CD4-positive, alpha-beta memory T cell (primary cell): ENCODE results near the gene PAFAH1B1. TPM values are rescaled to one million over a fixed set of nuclear protein-coding genes. Genes with fewer than 3 reads are reported as not detected.
A peak's percentile ranks its signal among the peaks of the same experiment; 100 is the strongest.
"Not testable (repeated sequence)": the region's sequence is repeated elsewhere in the genome, so short reads cannot be mapped to it uniquely, and the experiment has no call there.

Source experiments
- CTCF ChIA-PET: fragments of 350-600 bp; sonication (Branson Sonifier 250); formaldehyde crosslinking; loops from one replicate; lab custom pipeline; 2021; ENCODE audit warnings: inconsistent platforms; ENCODE audit not compliant: partially characterized antibody; lab: Charles Lee
- POLR2A ChIA-PET: fragments of 350-600 bp; sonication (Branson Sonifier 250); formaldehyde crosslinking; loops from one replicate; lab custom pipeline; 2021; ENCODE audit not compliant: partially characterized antibody; lab: Charles Lee
- DNase-seq, 5 donors: peaks; one replicate each; pipeline versions ENCODE4 v3.0.0 to v3.0.0-alpha.2; 2020 to 2022; ENCODE audit warnings: mixed read lengths in 1 of 5
- H3K27ac ChIP-seq: one replicate; pipeline ENCODE4 v1.7.0; 2013; ENCODE audit warnings: low read depth, low read length
- H3K27me3 ChIP-seq: 2 replicates; pipeline ENCODE4 v1.7.0; 2013; ENCODE audit warnings: mild to moderate bottlenecking, low read length, moderate library complexity; ENCODE audit not compliant: insufficient read depth
- H3K36me3 ChIP-seq: 2 replicates; pipeline ENCODE4 v1.7.0; 2013; ENCODE audit warnings: mild to moderate bottlenecking, low read length, moderate library complexity; ENCODE audit not compliant: insufficient read depth
- H3K4me1 ChIP-seq: 2 replicates; pipeline ENCODE4 v1.7.0; 2013; ENCODE audit warnings: mild to moderate bottlenecking, low read length, moderate library complexity; ENCODE audit not compliant: insufficient read depth
- H3K4me3 ChIP-seq, 2 donors: one replicate each; pipeline ENCODE4 v1.7.0; 2013; ENCODE audit warnings: low read length in 2 of 2, mild to moderate bottlenecking in 1 of 2
- H3K9me3 ChIP-seq, 2 donors: one replicate each; pipeline ENCODE4 v1.7.0; 2013; ENCODE audit warnings: low read length in 2 of 2, control low read depth in 1 of 2; ENCODE audit not compliant: control insufficient read depth in 1 of 2
- H3K27ac Mint-ChIP-seq, 7 donors: one replicate each; pipeline ENCODE4 v1.8.0; 2020 to 2021; ENCODE audit warnings: mixed read lengths in 7 of 7, mild to moderate bottlenecking in 6 of 7, inconsistent platforms in 3 of 7, moderate library complexity in 3 of 7
- H3K27me3 Mint-ChIP-seq, 2 donors: one replicate each; pipeline ENCODE4 v1.8.0; 2020 to 2021; ENCODE audit warnings: mixed read lengths in 2 of 2
- H3K36me3 Mint-ChIP-seq, 2 donors: one replicate each; pipeline ENCODE4 v1.8.0; 2020 to 2021; ENCODE audit warnings: mixed read lengths in 2 of 2, inconsistent platforms in 1 of 2, mild to moderate bottlenecking in 1 of 2
- H3K4me1 Mint-ChIP-seq, 4 donors: one replicate each; pipeline ENCODE4 v1.8.0; 2020 to 2021; ENCODE audit warnings: mixed read lengths in 4 of 4, mild to moderate bottlenecking in 1 of 4
- H3K4me3 Mint-ChIP-seq, 8 donors: one replicate each; pipeline ENCODE4 v1.8.0; 2020 to 2021; ENCODE audit warnings: mixed read lengths in 8 of 8, mild to moderate bottlenecking in 7 of 8, moderate library complexity in 6 of 8, inconsistent platforms in 3 of 8
- H3K9me3 Mint-ChIP-seq, 8 donors: one replicate each; pipeline ENCODE4 v1.8.0; 2020 to 2021; ENCODE audit warnings: mixed read lengths in 8 of 8, mild to moderate bottlenecking in 5 of 8, inconsistent platforms in 3 of 8, moderate library complexity in 1 of 8
- intact Hi-C: fragments of 100-400 bp; cut with micrococcal nuclease; formaldehyde crosslinking; loops from one replicate; pipeline ENCODE4 v1.15.1; 2023
- polyA plus RNA-seq, 2 donors: library from polyadenylated mRNA; unstranded; fragments of 300-500 nt; fragmentation: Illumina TruSeq; gene quantifications; one replicate each; pipeline ENCODE4 v1.2.3, GENCODE V29; 2021
- total RNA-seq, 2 experiments: library from RNA; stranded (reverse); gene quantifications; one replicate each; pipeline ENCODE4 v1.2.3, GENCODE V29; 2021

Gene PAFAH1B1
- total and polyA plus RNA-seq, 4 experiments from 2014 or later: 18.1 to 153 (median 87.8) TPM

DNA sequence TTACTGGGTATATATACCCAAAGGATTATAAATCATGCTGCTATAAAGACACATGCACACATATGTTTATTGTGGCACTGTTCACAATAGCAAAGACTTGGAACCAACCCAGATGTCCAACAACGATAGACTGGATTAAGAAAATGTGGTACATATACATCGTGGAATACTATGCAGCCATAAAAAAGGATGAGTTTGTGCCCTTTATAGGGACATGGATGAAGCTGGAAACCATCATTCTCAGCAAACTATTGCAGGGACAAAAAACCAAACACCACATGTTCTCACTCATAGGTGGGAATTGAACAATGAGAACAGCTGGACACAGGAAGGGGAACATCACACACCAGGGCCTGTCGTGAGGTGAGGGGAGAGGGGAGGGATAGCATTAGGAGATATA lies 59.5 kb downstream of the PAFAH1B1 start:
- H3K9me3 ChIP-seq, H3K27me3 Mint-ChIP-seq, H3K27ac ChIP-seq, DNase-seq, H3K27me3 ChIP-seq, H3K4me3 ChIP-seq, H3K36me3 ChIP-seq, H3K4me3 Mint-ChIP-seq, POLR2A ChIA-PET, intact Hi-C loops: not testable (repeated sequence)
- H3K9me3 Mint-ChIP-seq: peaks cover 0 to 11% (median 0%) of the 10 kb centered on the region in 8 donors
- H3K27ac Mint-ChIP-seq: peak overlapping the region in 3 of 7 donors; percentile 57 to 77 (median 60)
- peaks cover 24 to 33% of the 10 kb centered on the region in 2 donors for H3K36me3 Mint-ChIP-seq
- peaks cover 22 to 47% (median 33%) of the 10 kb centered on the region in 4 donors for H3K4me1 Mint-ChIP-seq
- H3K4me1 ChIP-seq: peaks cover 14% of the 10 kb centered on the region
- CTCF ChIA-PET: interaction anchor here (1.2 kb wide), 1 partner anchor 21 kb away, joined by 3 read pairs; no protein-coding TSS in a partner anchor

DNA sequence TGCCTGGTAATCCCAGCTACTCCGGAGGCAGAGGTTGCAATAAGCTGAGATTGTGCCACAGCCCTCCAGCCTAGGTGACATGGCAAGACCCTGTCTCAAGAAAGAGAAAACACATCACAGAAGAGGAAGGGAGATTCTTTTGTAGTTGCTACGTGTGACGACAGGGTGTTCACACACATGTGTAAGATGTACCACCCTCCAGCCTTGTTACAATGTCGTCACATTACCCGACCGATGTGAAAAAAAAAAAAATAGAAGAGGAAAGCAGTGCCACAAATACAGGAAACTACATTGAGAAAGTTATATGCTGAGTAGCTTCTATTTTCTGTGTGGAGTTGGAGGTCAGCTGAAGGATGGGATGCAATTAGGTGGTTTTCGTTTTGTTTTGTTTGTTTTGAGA lies 62.1 kb downstream of the PAFAH1B1 start:
- peaks cover 21% of the 10 kb centered on the region for H3K4me1 ChIP-seq
- ChIA-PET CTCF (interaction anchor here (1.4 kb wide), 1 partner anchor 63 kb away, joined by 5 read pairs; no protein-coding TSS in a partner anchor), POLR2A (no interaction called here)
- DNase-seq: no peak
- H3K9me3 ChIP-seq: no peaks in the 10 kb centered on the region
- H3K4me3 Mint-ChIP-seq: no peak overlapping the region
- intact Hi-C loops: no loop called here
- no peaks in the 10 kb centered on the region for H3K27me3 ChIP-seq
- peaks cover 30 to 61% (median 46%) of the 10 kb centered on the region in 4 donors for H3K4me1 Mint-ChIP-seq
- H3K4me3 ChIP-seq: no peak overlapping the region
- H3K27me3 Mint-ChIP-seq: no peaks in the 10 kb centered on the region
- peaks cover 5% of the 10 kb centered on the region for H3K36me3 ChIP-seq
- H3K27ac Mint-ChIP-seq: peak overlapping the region in 5 of 7 donors; percentile 14 to 76 (median 35)
- peaks cover 26 to 42% of the 10 kb centered on the region in 2 donors for H3K36me3 Mint-ChIP-seq
- H3K9me3 Mint-ChIP-seq: peaks cover 0 to 11% (median 0%) of the 10 kb centered on the region in 8 donors
- no peak overlapping the region for H3K27ac ChIP-seq

DNA sequence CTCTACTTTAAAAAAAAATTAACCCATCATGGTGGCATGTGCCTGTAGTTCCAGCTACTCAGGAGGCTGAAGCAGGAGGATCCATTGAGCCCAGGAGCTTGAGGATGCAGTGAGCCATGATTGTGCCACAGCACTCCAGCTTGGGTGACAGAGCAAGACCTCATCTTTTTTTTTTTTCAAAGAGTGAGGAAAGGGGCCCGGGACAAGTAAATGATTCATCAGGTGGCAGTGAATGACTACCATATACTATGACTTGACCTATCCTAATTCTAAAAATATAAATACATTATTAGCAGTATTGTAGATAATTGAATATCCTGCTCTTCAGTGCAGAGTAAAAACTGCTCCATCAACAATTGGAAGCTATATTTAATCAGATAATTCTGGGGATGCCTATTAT lies 62.8 kb downstream of the PAFAH1B1 start:
- peaks cover 35 to 65% (median 50%) of the 10 kb centered on the region in 4 donors for H3K4me1 Mint-ChIP-seq
- Histone ChIP-seq H3K27ac (no peak overlapping the region), H3K36me3 (peaks cover 5% of the 10 kb centered on the region), H3K4me3 (no peak overlapping the region), H3K4me1 (peaks cover 29% of the 10 kb centered on the region), H3K9me3 (no peaks in the 10 kb centered on the region), H3K27me3 (no peaks in the 10 kb centered on the region)
- intact Hi-C loops: no loop called here
- peak overlapping the region in 1 of 8 donors; percentile 17 for H3K4me3 Mint-ChIP-seq
- POLR2A ChIA-PET: no interaction called here
- peak overlapping the region in 4 of 7 donors; percentile 7 to 69 (median 24) for H3K27ac Mint-ChIP-seq
- CTCF ChIA-PET: interaction anchor here (1.4 kb wide), 1 partner anchor 64 kb away, joined by 5 read pairs; no protein-coding TSS in a partner anchor
- H3K9me3 Mint-ChIP-seq: peaks cover 0 to 11% (median 0%) of the 10 kb centered on the region in 8 donors
- DNase-seq: no peak
- H3K27me3 Mint-ChIP-seq: no peaks in the 10 kb centered on the region
- H3K36me3 Mint-ChIP-seq: peaks cover 24 to 37% of the 10 kb centered on the region in 2 donors

DNA sequence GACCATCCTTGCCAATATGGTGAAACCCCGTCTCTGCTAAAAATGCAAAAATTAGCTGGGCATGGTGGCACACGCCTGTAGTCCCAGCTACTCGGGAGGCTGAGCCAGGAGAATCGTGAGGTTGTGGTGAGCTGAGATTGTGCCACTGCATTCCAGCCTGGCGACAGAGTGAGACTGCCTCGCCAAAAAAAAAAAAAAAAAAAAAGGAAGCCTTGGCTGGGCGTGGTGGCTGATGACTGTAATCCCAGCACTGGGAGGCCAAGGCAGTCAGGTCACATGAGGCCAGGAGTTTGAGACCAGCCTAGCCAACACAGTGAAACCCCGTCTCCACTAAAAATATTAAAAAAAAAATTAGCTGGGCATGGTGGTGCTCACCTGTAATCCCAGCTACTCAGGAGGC lies 65.9 kb downstream of the PAFAH1B1 start:
- H3K27me3 ChIP-seq, H3K9me3 ChIP-seq, POLR2A ChIA-PET, DNase-seq, H3K9me3 Mint-ChIP-seq, H3K27ac ChIP-seq, intact Hi-C loops, H3K27me3 Mint-ChIP-seq, H3K27ac Mint-ChIP-seq, H3K4me3 Mint-ChIP-seq, H3K36me3 ChIP-seq, H3K4me3 ChIP-seq: not testable (repeated sequence)
- CTCF ChIA-PET: interaction anchor here (1.3 kb wide), 1 partner anchor 15 kb away, joined by 6 read pairs; no protein-coding TSS in a partner anchor
- H3K36me3 Mint-ChIP-seq: peaks cover 10 to 27% of the 10 kb centered on the region in 2 donors
- H3K4me1 Mint-ChIP-seq: peaks cover 35 to 84% (median 49%) of the 10 kb centered on the region in 4 donors
- peaks cover 32% of the 10 kb centered on the region for H3K4me1 ChIP-seq

DNA sequence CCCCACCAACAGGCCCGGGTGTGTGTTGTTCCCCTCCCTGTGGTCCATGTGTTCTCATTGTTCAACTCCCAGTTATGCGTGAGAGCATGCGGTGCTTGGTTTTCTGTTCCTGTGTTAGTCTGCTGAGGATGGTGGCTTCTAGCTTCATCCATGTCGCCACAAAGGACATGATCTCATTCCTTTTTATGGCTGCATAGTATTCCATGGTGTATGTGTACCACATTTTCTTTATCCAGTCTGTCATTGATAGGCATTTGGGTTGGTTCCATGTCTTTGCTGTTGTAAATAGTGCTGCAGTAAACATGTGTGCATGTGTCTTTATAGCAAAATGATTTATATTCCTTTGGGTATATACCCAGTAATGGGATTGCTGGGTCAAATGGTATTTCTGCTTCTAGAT lies 67.0 kb downstream of the PAFAH1B1 start:
- H3K27me3 Mint-ChIP-seq, H3K4me3 ChIP-seq, H3K9me3 ChIP-seq, H3K27me3 ChIP-seq, H3K9me3 Mint-ChIP-seq, H3K36me3 ChIP-seq, H3K27ac ChIP-seq, intact Hi-C loops, DNase-seq: not testable (repeated sequence)
- Mint-ChIP-seq H3K27ac (peak overlapping the region in 5 of 7 donors; percentile 35 to 84 (median 52)), H3K4me3 (peak overlapping the region in 2 of 8 donors; percentile 13 to 51), H3K36me3 (peaks cover 10 to 27% of the 10 kb centered on the region in 2 donors), H3K4me1 (peaks cover 35 to 80% (median 47%) of the 10 kb centered on the region in 4 donors)
- H3K4me1 ChIP-seq: peaks cover 32% of the 10 kb centered on the region
- CTCF ChIA-PET: interaction anchor here (1.3 kb wide), 1 partner anchor 13 kb away, joined by 6 read pairs; no protein-coding TSS in a partner anchor
- POLR2A ChIA-PET: interaction anchor here (0.6 kb wide), 1 partner anchor 63 kb away, joined by 3 read pairs; no protein-coding TSS in a partner anchor

DNA sequence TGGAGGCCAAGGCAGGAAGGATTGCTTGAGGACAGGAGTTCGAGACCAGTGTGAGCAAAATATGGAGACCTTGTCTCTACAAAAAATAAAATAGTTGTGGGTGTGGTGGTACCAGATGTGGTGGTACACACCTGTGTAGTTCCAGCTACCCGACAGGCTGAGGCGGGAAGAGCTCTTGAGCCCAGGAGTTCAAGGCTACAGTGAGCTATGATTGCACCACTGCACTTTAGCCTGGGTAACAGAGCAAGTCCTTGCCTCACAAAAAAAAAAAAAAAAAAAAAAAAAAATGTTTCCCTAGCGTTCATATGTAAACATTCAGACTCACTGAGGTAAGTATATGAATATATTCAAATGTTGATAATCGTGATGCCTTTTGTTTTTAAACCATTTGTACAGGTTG lies 78.6 kb downstream of the PAFAH1B1 start:
- Mint-ChIP-seq H3K27ac (peak overlapping the region in 1 of 7 donors; percentile 48), H3K4me1 (peaks cover 3 to 6% (median 4%) of the 10 kb centered on the region in 4 donors), H3K36me3 (peaks cover 44 to 64% of the 10 kb centered on the region in 2 donors), H3K27me3 (no peaks in the 10 kb centered on the region), H3K9me3 (no peaks in the 10 kb centered on the region), H3K4me3 (no peak overlapping the region)
- no peak for DNase-seq
- Histone ChIP-seq H3K27me3 (no peaks in the 10 kb centered on the region), H3K4me1 (peaks cover 3% of the 10 kb centered on the region), H3K4me3 (no peak overlapping the region), H3K9me3 (no peaks in the 10 kb centered on the region), H3K36me3 (peaks cover 47% of the 10 kb centered on the region), H3K27ac (no peak overlapping the region)
- ChIA-PET CTCF (interaction anchor here (0.6 to 1.1 kb wide), 2 partner anchors 55 to 79 kb away, joined by 3 read pairs; no protein-coding TSS in a partner anchor), POLR2A (interaction anchor here (1.5 kb wide), 1 partner anchor 78 kb away, joined by 3 read pairs; the partner anchor contains the start of gene PAFAH1B1)
- intact Hi-C loops: no loop called here

DNA sequence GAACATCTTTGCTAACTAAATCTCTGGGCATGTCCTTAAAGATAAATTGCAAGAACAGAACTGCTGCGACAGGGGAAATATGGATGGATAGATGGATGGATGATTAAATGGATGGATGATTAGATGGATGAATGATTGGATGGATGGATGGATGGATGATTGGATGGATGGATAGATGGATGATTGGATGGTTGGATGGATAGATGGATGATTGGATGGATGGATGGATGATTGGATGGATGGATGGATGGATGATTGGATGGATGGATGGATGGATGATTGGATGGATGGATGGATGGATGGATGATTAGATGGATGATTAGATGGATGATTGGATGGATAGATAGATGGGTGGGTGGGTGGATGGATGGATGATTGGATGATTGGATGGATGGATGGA lies 85.8 kb downstream of the PAFAH1B1 start:
- POLR2A ChIA-PET, H3K4me1 Mint-ChIP-seq, intact Hi-C loops, H3K27me3 Mint-ChIP-seq, H3K27ac ChIP-seq, DNase-seq, H3K27me3 ChIP-seq, H3K4me1 ChIP-seq, H3K9me3 ChIP-seq, CTCF ChIA-PET, H3K4me3 ChIP-seq, H3K9me3 Mint-ChIP-seq, H3K4me3 Mint-ChIP-seq: not testable (repeated sequence)
- Mint-ChIP-seq H3K27ac (peak overlapping the region in 4 of 7 donors; percentile 3 to 47 (median 30)), H3K36me3 (peaks cover 48 to 67% of the 10 kb centered on the region in 2 donors)
- H3K36me3 ChIP-seq: peaks cover 60% of the 10 kb centered on the region
